ENCODE measurements around the gene WEE2.

- TF ChIP-seq CTCF (IDR thresholded peaks at IDR 0.05) (no peak), POLR2A (IDR thresholded peaks at IDR 0.05) (no peak), EP300 (IDR thresholded peaks at IDR 0.05) (no peak)
Measured at GRCh38 chr7:141663081-141663849, 44.9 kb upstream of the WEE2 start.

Data from suprapubic skin (tissue), 3 donors.